Measurements from ENCODE around the gene UGT1A6.

Gene UGT1A6

GRCh38 chr2:233772153-233772552, 79.5 kb downstream of the UGT1A6 start:
- no peak for DNase-seq

- no peak for DNase-seq
These were observed 79.9 kb downstream of the UGT1A6 start for GRCh38 chr2:233772583-233772982.

- DNase-seq = no peak
These were observed 81.2 kb downstream of the UGT1A6 start for GRCh38 chr2:233773854-233774253.

GRCh38 chr2:233775414-233775813, 82.7 kb downstream of the UGT1A6 start:
- DNase-seq = no peak

GRCh38 chr2:233778030-233778429, 85.3 kb downstream of the UGT1A6 start, which contains the start of gene MROH2A:
MROH2A (plus strand) TSS chr2:233778330; CDS start chr2:233779359, 1,029 bp downstream.
- DNase-seq = no peak

- DNase-seq = no peak
These were observed 87.0 kb downstream of the UGT1A6 start for GRCh38 chr2:233779722-233780121.

- no peak for DNase-seq
These were observed 88.1 kb downstream of the UGT1A6 start for GRCh38 chr2:233780771-233781170.

GRCh38 chr2:233789554-233789953, 96.9 kb downstream of the UGT1A6 start:
- DNase-seq = no peak

- DNase-seq = no peak
These were observed 98.6 kb downstream of the UGT1A6 start for GRCh38 chr2:233791151-233791882.

GRCh38 chr2:233791883-233792329, 99.2 kb downstream of the UGT1A6 start:
- no peak for DNase-seq

- DNase-seq = no peak
These were observed 100.0 kb downstream of the UGT1A6 start for GRCh38 chr2:233792720-233793119.

GRCh38 chr2:233793465-233794127, 100.9 kb downstream of the UGT1A6 start:
- DNase-seq = no peak

- no peak for DNase-seq
These were observed 101.5 kb downstream of the UGT1A6 start for GRCh38 chr2:233794128-233794658.

GRCh38 chr2:233795735-233796171, 103.1 kb downstream of the UGT1A6 start:
- DNase-seq = no peak

GRCh38 chr2:233796254-233796653, 103.6 kb downstream of the UGT1A6 start:
- no peak for DNase-seq

GRCh38 chr2:233798335-233799086, 105.8 kb downstream of the UGT1A6 start:
- DNase-seq = no peak

GRCh38 chr2:233799087-233799665, 106.5 kb downstream of the UGT1A6 start:
- DNase-seq = no peak

GRCh38 chr2:233799716-233800115, 107.0 kb downstream of the UGT1A6 start:
- no peak for DNase-seq

GRCh38 chr2:233800208-233800607, 107.5 kb downstream of the UGT1A6 start:
- no peak for DNase-seq

- no peak for DNase-seq
These were observed 108.9 kb downstream of the UGT1A6 start for GRCh38 chr2:233801357-233802131.

GRCh38 chr2:233802132-233802815, 109.6 kb downstream of the UGT1A6 start:
- DNase-seq = no peak
